OCI-LY1 (cell line): ENCODE measurements around the gene CDH13.

ENCODE experiments used
- EZH2 ChIP-seq: fragments of 200-600 bp; sonication (generic), shearing (Covaris generic); IDR thresholded peaks from 2 replicates; pipeline ENCODE4 v1.8.0; 2017; ENCODE audit warnings: borderline replicate concordance, mixed run types, mild to moderate bottlenecking, antibody characterized with exemption, low read length, moderate library complexity, mixed read lengths
- TF ChIP-seq, protein P1 (sequence below): fragments of 200-600 bp; sonication (generic), shearing (Covaris generic); IDR thresholded peaks from 2 replicates; pipeline ENCODE4 v1.5.1; 2017; ENCODE audit warnings: mild to moderate bottlenecking, antibody characterized with exemption, low read length, moderate library complexity, mixed read lengths

DNA sequence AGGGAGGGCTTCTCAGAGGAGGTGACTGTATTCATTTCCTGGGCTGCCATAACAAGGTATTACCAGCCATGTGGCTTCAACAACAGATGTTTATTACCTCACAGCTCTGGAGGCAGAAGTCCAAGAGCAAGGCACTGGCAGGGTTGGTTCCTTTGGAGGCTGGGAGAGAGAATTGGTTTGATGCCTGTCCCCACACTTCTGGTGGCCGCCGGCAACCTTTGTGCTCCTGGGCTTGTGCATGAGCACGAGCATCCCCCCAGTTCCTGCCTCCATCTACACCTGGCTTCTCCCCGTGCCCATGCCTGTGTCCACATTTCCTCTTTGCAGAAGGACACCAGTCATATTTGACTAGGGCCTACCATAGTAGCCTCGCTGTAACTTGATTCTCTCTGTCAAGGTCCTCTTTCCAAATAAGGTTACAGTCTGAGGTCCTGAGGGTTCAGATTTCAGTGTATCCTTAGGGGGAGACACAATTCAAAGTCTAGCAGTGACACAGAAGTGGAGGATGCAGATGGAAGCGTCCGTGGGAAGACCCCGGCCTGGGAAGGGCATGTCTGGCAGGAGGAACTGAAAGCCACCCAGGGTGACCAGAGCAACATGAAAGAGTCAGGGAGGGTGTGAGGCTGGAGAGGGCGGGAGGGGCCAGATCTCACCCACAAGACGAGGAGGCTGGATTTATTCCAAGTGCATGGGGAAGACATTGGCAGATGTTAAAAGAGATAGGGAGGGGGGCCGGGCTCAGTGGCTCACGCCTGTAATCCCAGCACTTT lies 992.8 kb downstream of the CDH13 start:
- TF ChIP-seq, protein P1, sequence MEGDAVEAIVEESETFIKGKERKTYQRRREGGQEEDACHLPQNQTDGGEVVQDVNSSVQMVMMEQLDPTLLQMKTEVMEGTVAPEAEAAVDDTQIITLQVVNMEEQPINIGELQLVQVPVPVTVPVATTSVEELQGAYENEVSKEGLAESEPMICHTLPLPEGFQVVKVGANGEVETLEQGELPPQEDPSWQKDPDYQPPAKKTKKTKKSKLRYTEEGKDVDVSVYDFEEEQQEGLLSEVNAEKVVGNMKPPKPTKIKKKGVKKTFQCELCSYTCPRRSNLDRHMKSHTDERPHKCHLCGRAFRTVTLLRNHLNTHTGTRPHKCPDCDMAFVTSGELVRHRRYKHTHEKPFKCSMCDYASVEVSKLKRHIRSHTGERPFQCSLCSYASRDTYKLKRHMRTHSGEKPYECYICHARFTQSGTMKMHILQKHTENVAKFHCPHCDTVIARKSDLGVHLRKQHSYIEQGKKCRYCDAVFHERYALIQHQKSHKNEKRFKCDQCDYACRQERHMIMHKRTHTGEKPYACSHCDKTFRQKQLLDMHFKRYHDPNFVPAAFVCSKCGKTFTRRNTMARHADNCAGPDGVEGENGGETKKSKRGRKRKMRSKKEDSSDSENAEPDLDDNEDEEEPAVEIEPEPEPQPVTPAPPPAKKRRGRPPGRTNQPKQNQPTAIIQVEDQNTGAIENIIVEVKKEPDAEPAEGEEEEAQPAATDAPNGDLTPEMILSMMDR = no peak
- TF ChIP-seq EZH2 = no peak
